A673 (cell line): ENCODE data around the gene HNRNPM. TPM values are rescaled to one million over a fixed set of nuclear protein-coding genes. Genes with fewer than 3 reads are reported as not detected.

Source experiments
- BruUV-seq: library from RNA; stranded (reverse); fragments of 400-500 nt; replicated peaks from 2 replicates; lab custom pipeline; 2021; lab: Mats Ljungman, UMichigan
- CTCF ChIA-PET: fragments of 300-600 bp; sonication (Branson Sonifier 250); formaldehyde crosslinking; loops from one replicate; lab custom pipeline; 2022; ENCODE audit warnings: antibody characterized with exemption; lab: Charles Lee
- POLR2A ChIA-PET: fragments of 300-600 bp; sonication (Branson Sonifier 250); formaldehyde crosslinking; loops from one replicate; lab custom pipeline; 2022; ENCODE audit warnings: antibody characterized with exemption; ENCODE audit not compliant: low non-redundant PET; lab: Charles Lee
- DNase-seq: peaks from one replicate; pipeline ENCODE4 v3.0.0-alpha.2; 2015; ENCODE audit warnings: low spot score
- H3K27ac ChIP-seq: fragments of 200-600 bp; sonication (generic); 2 replicates; pipeline ENCODE4 v1.5.1; 2016; ENCODE audit warnings: mixed run types, low read depth, mild to moderate bottlenecking, mixed read lengths, antibody characterized with exemption, low read length; ENCODE audit not compliant: poor library complexity, severe bottlenecking
- H3K27me3 ChIP-seq: fragments of 200-600 bp; sonication (generic); replicated peaks from 2 replicates; pipeline ENCODE4 v1.6.1; 2017; ENCODE audit warnings: mixed run types, low read depth, mild to moderate bottlenecking, mixed read lengths, antibody characterized with exemption, low read length; ENCODE audit not compliant: insufficient read depth, poor library complexity
- H3K36me3 ChIP-seq: fragments of 200-600 bp; sonication (generic); 2 replicates; pipeline ENCODE4 v1.6.1; 2016; ENCODE audit warnings: mixed run types, mild to moderate bottlenecking, mixed read lengths, antibody characterized with exemption, low read length; ENCODE audit not compliant: insufficient read depth, poor library complexity, severe bottlenecking
- H3K4me1 ChIP-seq: fragments of 200-600 bp; sonication (generic); 2 replicates; pipeline ENCODE4 v1.6.1; 2017; ENCODE audit warnings: mixed run types, mild to moderate bottlenecking, mixed read lengths, antibody characterized with exemption, low read length; ENCODE audit not compliant: insufficient read depth, poor library complexity, severe bottlenecking
- H3K4me3 ChIP-seq: fragments of 200-600 bp; sonication (generic); 2 replicates; pipeline ENCODE4 v1.5.1; 2016; ENCODE audit warnings: low read depth, mixed run types, mild to moderate bottlenecking, mixed read lengths, low read length; ENCODE audit not compliant: poor library complexity, severe bottlenecking
- H3K9me3 ChIP-seq: fragments of 200-600 bp; sonication (generic); 2 replicates; pipeline ENCODE4 v1.6.1; 2016; ENCODE audit warnings: mixed run types, low read depth, mild to moderate bottlenecking, mixed read lengths, antibody characterized with exemption, low read length; ENCODE audit not compliant: poor library complexity, severe bottlenecking
- EZH2 ChIP-seq: fragments of 200-600 bp; sonication (generic); IDR thresholded peaks from 2 replicates; pipeline ENCODE4 v1.6.1; 2017; ENCODE audit warnings: borderline replicate concordance, low read depth, mild to moderate bottlenecking, mixed read lengths, antibody characterized with exemption, low read length; ENCODE audit not compliant: poor library complexity, severe bottlenecking
- intact Hi-C: fragments of 100-400 bp; cut with micrococcal nuclease; formaldehyde crosslinking; loops from one replicate; pipeline ENCODE4 v1.10.0; 2022; ENCODE audit not compliant: unreplicated experiment
- total RNA-seq: library from RNA; stranded (reverse); gene quantifications from 2 replicates; pipeline ENCODE4 v1.2.3, GENCODE V29; 2021
- TF ChIP-seq, protein P1 (sequence below): fragments of 300-800, 200-600 bp; sonication (generic); conservative IDR thresholded peaks from 2 replicates; pipeline ENCODE4 v1.5.1; 2017; ENCODE audit warnings: low read depth, mild to moderate bottlenecking, antibody characterized with exemption, low read length, moderate library complexity, mixed read lengths

The HNRNPM gene
- total RNA-seq, 1 experiment from 2014 or later = 436 TPM

DNA sequence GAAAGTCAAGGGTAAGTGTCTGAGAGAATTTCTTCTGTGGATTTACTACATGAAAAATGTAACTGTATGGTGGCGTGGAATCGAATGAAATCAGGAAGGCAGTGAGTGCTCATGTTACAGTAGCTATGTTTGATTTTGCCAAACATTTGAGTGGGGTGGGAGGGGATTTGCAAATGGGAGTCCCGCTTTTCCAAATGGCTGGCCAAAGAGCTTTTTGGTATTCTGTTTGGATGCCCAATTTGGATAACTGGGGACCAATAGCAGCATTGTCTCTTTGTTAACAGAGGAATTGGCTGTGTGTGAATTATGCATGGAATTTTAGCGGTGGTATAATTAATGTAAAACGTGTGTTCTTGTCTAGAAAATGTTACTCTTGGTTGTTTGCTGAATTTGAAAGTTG lies 17.8 kb downstream of the HNRNPM start:
- Histone ChIP-seq H3K36me3 (peaks cover 83% of the 10 kb centered on the region), H3K27me3 (no peaks in the 10 kb centered on the region), H3K4me3 (no peak overlapping the region), H3K9me3 (no peaks in the 10 kb centered on the region), H3K27ac (no peak overlapping the region), H3K4me1 (peaks cover 26% of the 10 kb centered on the region)
- POLR2A ChIA-PET = no interaction called here
- CTCF ChIA-PET = no interaction called here
- no TSS peak for BruUV-seq
- intact Hi-C loops = no loop called here
- DNase-seq = no peak
- TF ChIP-seq, protein P1, sequence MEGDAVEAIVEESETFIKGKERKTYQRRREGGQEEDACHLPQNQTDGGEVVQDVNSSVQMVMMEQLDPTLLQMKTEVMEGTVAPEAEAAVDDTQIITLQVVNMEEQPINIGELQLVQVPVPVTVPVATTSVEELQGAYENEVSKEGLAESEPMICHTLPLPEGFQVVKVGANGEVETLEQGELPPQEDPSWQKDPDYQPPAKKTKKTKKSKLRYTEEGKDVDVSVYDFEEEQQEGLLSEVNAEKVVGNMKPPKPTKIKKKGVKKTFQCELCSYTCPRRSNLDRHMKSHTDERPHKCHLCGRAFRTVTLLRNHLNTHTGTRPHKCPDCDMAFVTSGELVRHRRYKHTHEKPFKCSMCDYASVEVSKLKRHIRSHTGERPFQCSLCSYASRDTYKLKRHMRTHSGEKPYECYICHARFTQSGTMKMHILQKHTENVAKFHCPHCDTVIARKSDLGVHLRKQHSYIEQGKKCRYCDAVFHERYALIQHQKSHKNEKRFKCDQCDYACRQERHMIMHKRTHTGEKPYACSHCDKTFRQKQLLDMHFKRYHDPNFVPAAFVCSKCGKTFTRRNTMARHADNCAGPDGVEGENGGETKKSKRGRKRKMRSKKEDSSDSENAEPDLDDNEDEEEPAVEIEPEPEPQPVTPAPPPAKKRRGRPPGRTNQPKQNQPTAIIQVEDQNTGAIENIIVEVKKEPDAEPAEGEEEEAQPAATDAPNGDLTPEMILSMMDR = no peak
- no peak for TF ChIP-seq EZH2

DNA sequence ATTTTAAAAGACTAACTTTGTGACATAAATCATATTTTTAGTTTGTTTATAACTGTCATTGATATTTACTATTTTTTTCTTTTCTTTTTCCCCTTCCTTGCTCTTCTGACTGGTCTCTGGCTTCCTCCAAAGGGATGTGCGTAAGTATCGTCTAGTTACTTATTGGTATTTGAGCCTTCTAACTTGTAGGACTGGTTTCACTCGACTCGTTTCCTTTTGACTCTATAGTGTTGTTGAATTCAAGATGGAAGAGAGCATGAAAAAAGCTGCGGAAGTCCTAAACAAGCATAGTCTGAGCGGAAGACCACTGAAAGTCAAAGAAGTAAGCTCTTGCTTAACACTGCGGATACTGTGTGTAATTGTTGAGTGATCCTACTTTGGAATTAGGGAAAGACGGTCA lies 18.6 kb downstream of the HNRNPM start:
- TF ChIP-seq EZH2 = no peak
- TF ChIP-seq, protein P1 = no peak
- peaks cover 83% of the 10 kb centered on the region for H3K36me3 ChIP-seq
- DNase-seq = no peak
- intact Hi-C loops = no loop called here
- BruUV-seq = no TSS peak
- no peaks in the 10 kb centered on the region for H3K27me3 ChIP-seq
- no peak overlapping the region for H3K27ac ChIP-seq
- H3K9me3 ChIP-seq = no peaks in the 10 kb centered on the region
- H3K4me1 ChIP-seq = peaks cover 20% of the 10 kb centered on the region
- H3K4me3 ChIP-seq = no peak overlapping the region
- ChIA-PET CTCF (no interaction called here), POLR2A (no interaction called here)

DNA sequence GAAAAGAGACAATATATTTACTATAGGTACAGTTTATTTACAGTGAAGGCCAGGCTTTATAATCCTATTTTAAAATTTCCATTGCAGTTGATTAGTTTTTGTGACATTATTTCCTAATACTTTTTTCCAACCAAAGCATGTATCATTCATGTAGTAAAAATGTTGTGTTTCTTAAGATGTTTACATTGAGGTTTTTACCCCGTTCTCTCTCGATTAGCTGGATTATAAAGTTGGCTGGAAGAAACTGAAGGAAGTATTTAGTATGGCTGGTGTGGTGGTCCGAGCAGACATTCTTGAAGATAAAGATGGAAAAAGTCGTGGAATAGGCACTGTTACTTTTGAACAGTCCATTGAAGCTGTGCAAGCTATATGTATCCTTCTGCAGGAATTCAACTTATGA lies 21.2 kb downstream of the HNRNPM start:
- no peak overlapping the region for H3K27ac ChIP-seq
- no peaks in the 10 kb centered on the region for H3K27me3 ChIP-seq
- no peak overlapping the region for H3K4me3 ChIP-seq
- peaks cover 5% of the 10 kb centered on the region for H3K4me1 ChIP-seq
- POLR2A ChIA-PET = no interaction called here
- intact Hi-C loops = no loop called here
- CTCF ChIA-PET = no interaction called here
- H3K9me3 ChIP-seq = no peaks in the 10 kb centered on the region
- no peak for DNase-seq
- no TSS peak for BruUV-seq
- H3K36me3 ChIP-seq = peaks cover 94% of the 10 kb centered on the region
- TF ChIP-seq, protein P1 = no peak
- TF ChIP-seq EZH2 = no peak
